Stimulated activated CD8-positive, alpha-beta memory T cell treated with anti-CD3 and anti-CD28 coated beads, Interleukin-15, amount 100 ng/mL, for 1 hour (primary cell): ENCODE measurements around the gene MAPKAP1.

Experiments
- DNase-seq: peaks from one replicate; pipeline ENCODE4 v3.0.0-alpha.2; 2020; ENCODE audit warnings: low read depth

The MAPKAP1 gene

GRCh38 chr9:125674981-125675973, 31.7 kb downstream of the MAPKAP1 start:
- no peak for DNase-seq

DNA sequence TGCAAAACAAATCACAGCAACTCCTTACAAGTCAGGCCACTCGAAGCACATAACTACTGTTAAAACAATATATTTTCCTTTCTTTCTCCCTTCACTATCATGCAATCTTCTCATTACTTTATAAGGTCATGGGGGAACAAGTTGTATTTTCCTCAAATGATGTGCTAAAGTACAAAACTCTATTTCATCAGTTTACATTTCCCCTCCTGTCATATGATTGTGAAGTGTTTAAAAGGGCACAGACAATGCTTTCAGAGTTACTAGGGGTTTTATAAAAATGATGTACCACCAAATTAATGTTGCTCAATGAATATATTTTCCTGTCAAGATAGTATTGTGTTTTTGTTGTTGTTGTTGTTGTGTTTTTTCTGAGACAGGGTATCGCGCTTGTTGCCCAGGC, 34.1 kb downstream of the MAPKAP1 start:
- DNase-seq, result no peak

- no peak for DNase-seq
These were observed 43.9 kb downstream of the MAPKAP1 start for GRCh38 chr9:125663127-125663526.

- no peak for DNase-seq
These were observed 46.5 kb downstream of the MAPKAP1 start for GRCh38 chr9:125660557-125660956.

DNA sequence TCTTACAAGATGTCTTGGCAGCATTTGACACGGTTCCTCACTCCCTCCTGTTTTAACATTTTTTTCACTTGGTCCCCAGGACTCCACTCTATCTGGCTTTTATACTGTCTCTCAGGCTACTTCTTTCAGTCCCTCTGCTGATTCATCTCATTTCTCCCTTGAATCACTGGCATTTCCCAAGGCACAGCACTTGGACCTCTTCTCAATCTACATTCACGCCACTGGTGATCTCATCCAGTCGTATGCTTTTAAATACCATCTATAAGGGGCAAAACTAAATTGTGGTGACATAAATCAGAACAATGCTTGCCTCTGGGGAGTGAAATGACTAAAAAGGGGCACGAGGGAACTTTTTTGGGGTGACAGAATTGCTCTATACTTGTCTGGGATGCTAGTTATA, 47.1 kb downstream of the MAPKAP1 start:
- DNase-seq, result no peak

- no peak for DNase-seq
These were observed 47.7 kb downstream of the MAPKAP1 start for GRCh38 chr9:125659201-125659840.

DNA sequence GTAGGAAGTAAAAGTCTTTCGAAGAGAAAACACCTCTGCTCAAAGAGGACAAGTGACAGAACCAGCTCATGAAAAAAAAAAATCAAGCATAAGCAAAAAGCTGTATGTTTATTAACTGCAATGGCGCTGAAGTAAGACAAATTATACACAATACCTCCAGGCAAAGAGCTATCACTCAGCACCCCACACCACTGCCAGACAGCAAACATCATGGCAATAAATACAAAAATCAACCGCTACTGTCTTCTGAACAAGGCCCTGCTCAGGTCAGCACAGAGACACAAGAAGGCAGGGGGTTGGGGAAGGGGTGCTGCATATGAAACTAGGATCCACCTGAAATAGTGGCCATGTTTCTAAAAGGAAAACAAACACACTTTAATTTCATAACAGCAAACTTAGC, 50.4 kb downstream of the MAPKAP1 start:
- no peak for DNase-seq

DNA sequence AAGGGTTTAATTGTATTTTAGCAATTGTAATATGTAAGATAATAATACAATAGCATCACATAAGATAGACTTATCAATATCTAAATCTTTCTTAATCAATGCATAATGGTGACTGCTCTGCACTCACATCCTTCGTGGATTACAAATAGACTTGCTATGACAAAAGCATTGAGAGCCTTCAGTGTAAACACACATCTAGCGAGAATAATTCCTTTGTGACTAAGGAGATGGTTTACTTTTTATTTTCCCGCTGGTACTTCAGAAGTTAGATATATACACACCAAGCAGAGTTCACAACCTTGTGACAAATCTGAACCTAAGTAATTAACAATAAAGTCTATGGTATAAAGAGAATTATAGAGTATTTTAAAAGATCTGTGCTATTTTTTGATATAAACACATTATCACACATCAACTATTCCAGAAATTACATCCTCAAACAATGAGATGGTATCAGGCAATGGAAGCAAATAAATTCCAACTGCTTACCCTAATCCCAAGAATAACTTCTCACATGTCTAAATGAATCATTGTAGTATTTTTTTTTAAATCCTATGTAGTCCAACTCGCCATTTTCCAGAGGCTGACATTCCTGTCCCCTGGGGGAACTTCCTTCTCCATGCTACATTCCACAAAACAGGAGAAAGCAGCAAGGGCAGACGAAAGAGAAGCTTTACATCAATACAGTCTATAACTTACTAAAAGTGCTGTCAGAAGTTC, 51.2 kb downstream of the MAPKAP1 start:
- no peak for DNase-seq

DNA sequence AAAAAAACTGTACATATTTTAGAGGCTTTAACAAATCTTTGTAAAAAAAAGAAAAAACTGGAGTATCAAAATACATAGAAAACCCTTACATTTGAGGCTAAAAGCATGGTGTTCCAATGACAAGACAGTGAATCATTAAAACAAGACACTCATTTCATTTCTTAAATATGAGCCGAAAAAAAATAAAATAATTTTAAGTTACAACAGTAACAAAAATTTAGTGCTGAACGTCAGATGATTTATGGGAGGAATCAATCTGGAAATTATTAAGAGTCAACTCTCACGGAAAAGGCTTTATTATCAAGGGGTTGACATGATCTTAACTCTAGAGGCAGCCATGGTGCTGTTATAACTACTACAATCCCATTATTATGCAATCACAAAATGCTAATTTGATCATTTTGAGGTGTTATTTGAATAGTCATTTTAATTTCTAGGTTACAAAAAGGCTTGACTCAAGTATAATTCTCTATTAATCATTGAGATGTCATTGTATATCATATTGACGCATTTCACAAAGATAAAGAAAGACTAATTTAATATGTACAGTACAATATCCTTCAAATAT, 51.9 kb downstream of the MAPKAP1 start:
- DNase-seq, result no peak

GRCh38 chr9:125654121-125654520, 52.9 kb downstream of the MAPKAP1 start:
- no peak for DNase-seq

- no peak for DNase-seq
These were observed 53.7 kb downstream of the MAPKAP1 start for GRCh38 chr9:125653325-125653724.

DNA sequence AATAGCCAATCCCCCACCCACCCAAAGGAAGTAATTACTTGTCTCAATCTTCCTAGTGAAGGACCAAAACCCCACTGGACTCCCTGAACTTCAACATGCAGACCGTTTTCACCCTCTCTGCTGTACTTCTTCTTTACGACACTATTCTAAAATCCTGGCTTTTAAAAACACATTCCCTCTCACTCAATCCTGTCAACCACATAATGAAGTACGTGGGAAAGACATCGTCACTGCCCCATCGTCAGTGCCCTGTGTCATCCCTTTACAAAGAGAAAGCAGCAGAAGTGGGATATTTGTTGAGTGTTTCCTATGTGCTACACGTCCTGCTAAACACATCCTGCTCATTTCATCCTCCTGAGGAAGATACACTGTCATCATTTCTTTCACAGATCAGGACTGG, 54.2 kb downstream of the MAPKAP1 start:
- no peak for DNase-seq

GRCh38 chr9:125652233-125652594, 54.8 kb downstream of the MAPKAP1 start:
- no peak for DNase-seq

GRCh38 chr9:125651576-125652232, 55.3 kb downstream of the MAPKAP1 start:
- DNase-seq, result no peak

DNA sequence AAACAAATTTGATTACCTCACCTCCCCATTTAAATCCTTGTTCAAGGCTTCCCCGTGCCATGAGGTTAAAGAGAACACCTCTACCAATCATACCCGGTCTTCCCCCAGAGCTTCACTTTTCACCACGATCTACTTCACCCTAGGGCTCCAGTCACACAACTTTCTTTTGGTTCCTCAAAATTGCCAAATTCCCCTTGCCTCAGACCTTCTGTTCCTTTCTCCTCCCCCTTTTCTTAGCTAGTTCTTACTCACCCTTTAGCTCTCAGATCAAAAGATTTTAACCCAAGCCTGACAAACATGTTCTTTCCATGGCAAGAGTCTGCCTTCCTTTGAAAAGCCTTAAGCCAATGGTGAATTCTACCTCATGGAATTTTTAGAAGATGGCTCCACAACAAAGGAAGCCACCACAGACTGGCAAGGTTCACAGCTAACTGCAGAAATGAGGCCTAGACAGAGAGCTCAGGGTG, 56.7 kb downstream of the MAPKAP1 start:
- DNase-seq, result no peak

DNA sequence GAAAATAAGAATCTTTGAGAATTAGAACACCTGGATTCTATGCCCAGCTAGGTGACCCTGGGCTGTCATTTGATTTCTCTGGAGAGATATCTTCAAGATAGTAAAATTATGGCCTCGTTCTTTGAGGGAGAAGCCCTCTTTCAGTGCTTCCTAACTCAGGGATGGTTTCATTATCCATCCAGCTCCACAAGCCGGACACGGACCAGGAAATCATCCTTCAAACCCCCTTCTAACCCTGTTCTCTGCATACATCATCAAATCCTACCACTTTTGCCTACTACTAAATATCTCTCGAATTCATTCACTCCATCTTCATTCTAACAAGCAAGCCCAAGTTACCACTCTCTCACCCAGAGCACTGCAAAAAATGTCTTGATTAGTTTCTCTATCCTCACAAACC, 57.2 kb downstream of the MAPKAP1 start:
- no peak for DNase-seq

DNA sequence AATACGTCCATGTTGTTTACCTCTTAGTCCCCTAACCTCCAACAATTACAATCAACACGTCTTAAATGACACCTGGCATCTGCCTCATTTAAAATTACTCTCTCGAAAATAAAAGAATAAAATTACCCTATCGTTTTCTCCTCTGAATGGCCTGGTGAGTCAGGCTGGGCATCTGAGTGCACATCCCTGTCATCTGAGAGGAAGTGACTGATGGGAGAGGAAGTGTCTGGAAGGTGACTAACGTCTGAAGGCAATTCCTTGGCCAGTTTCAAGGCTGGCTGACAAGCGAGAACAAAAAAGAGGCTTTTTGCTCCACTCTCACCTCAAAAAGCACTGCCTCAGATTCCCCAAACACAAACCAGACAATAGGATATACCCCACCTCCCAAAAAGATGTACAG, 57.7 kb downstream of the MAPKAP1 start:
- DNase-seq, result no peak

DNA sequence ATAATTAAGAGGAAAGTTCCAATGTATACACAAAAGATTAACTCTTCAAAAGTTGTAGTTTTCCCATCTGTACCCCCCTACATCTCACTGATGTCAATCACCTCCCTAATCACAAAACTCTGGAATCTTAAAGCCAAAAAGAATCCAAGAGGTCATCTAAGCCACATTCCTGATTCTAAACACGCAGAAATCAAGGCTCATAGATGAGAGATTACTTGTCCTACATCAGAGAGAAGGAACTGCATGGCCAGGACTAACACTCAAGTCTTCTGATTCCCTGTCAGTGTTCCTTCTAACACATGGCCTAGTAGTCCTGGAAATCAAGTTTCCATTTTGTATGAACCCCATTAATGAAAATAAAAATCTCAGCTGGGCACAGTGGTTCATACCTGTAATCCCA, 58.7 kb downstream of the MAPKAP1 start:
- DNase-seq, result no peak

DNA sequence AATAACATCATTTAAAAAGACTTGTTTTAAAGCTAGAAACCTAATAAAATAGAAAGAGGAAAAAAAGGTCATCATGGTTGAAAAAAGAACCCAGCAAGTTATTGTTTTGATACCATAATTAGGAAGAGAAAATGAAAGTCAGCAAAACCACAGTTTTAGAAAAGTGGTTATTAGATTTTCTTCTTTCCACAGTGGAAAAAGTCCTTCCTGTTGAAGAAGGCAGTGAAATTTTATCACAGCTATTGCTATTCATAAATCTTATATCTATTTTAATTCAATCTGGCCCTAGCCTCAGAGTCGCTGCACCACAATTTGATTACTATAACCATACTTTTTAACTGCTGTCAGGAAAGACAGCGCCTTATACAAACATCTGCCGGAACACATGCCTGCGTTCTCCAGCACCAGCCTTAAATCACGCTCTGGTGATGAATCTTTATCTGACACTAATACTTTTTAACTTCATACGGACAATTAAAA, 60.3 kb downstream of the MAPKAP1 start:
- DNase-seq, result no peak

DNA sequence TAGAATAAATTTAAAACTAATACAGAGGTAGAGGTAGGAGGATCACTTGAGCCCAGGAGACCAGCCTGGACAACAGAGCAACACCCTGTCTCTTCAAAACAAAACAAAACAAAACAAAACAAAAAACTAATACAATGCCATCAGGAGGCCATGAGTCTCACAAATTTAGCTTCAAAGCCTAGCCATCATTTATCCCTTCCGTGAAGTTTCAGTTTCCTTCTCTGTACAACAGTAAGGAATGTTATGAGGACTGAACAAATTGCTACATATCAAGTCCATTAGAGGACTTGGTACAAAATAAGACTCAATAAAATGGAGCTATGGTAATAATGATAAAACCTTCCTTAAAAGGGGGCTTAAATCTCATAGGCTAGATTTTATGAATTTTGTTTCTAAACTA, 60.8 kb downstream of the MAPKAP1 start:
- no peak for DNase-seq

DNA sequence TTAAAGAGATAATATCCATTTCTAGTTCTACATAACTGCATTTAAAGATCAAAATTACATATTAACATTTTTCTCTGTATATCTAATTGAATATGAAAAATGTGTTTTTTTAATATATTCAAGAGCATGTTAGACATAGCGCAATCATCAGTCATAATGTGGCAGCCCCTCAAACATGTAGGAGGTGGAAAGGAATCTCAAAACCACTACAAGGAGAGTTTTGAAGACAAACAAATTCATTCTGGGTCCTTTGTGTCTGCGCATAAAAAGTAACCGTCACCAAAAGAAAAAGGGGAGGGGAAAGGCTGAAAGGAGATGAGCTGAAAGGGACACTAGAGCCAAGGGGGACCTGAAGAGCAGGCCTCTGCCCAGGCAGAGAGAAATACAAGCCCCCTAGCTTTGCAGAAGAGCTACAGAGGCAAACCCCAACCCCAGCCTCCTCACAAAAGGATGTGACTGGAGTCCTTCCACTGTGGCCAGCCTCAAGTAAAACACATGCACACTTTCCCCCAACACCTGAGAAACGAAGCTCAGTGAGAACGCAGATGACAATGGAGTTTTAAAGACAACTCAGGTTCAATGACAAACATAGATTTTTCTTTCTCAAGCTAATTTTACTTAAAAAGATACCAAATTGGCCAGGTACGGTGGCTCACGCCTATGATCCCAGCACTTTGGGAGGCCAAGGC, 62.0 kb downstream of the MAPKAP1 start:
- DNase-seq, result no peak
